ENCODE measurements around the gene CREG2. TPM values are rescaled to one million over a fixed set of nuclear protein-coding genes. Genes with fewer than 3 reads are reported as not detected.

The CREG2 gene
- total RNA-seq, 1 experiment from 2014 or later = 12.3 TPM

- ChIA-PET CTCF (no interaction called here), POLR2A (ENCODE audit: unreplicated experiment) (no interaction called here)
- H3K79me2 ChIP-seq (ENCODE audit: low read depth) = no peaks in the 10 kb centered on the region
- TF ChIP-seq CTCF (conservative IDR thresholded peaks at IDR 0.05) = no peak
- TF ChIP-seq EZH2 (IDR thresholded peaks at IDR 0.05; ENCODE audit: low read depth) = no peak
- H3K27me3 ChIP-seq (ENCODE audit: insufficient read depth, low read depth) = no peaks in the 10 kb centered on the region
- peak overlapping the region; percentile 58; the same call in 1 of the 2 replicates for H3K4me2 ChIP-seq
- H4K20me1 ChIP-seq (ENCODE audit: insufficient read depth) = no peaks in the 10 kb centered on the region
- H3K4me3 ChIP-seq = no peak overlapping the region
- H3K4me1 ChIP-seq (replicated peaks; ENCODE audit: insufficient read depth) = peaks cover 37% of the 10 kb centered on the region
- no peak for DNase-seq
- BruUV-seq (replicated peaks) = no TSS peak
- no peak overlapping the region for H2AFZ ChIP-seq
- peaks cover 24% of the 10 kb centered on the region for H3F3A ChIP-seq (ENCODE audit: insufficient read depth, low read depth)
- intact Hi-C loops (cut with micrococcal nuclease; ENCODE audit: unreplicated experiment) = loop anchor here (10.0 kb wide), 1 partner anchor 283 kb away; the partner anchor contains the start of gene MAP4K4
- H3K36me3 ChIP-seq (ENCODE audit: low read depth) = no peaks in the 10 kb centered on the region
- H3K9me2 ChIP-seq (ENCODE audit: insufficient read depth) = no peaks in the 10 kb centered on the region
- H3K9me3 ChIP-seq (ENCODE audit: insufficient read depth, low read depth) = no peaks in the 10 kb centered on the region
- peak overlapping the region; percentile 62; the same call in 1 of the 2 replicates for H3K27ac ChIP-seq
Measured at GRCh38 chr2:101412092-101412694, 24.9 kb upstream of the CREG2 start.

GRCh38 chr2:101410746-101411145 is 23.4 kb upstream of the CREG2 start:
- DNase-seq = peak; percentile 82 to 99
- Histone ChIP-seq H3K27ac (peak overlapping the region; percentile 62), H3K27me3 (ENCODE audit: insufficient read depth, low read depth) (no peaks in the 10 kb centered on the region), H3K4me3 (no peak overlapping the region), H3K79me2 (ENCODE audit: low read depth) (no peaks in the 10 kb centered on the region), H3F3A (ENCODE audit: insufficient read depth, low read depth) (peaks cover 24% of the 10 kb centered on the region), H3K4me2 (peak overlapping the region; percentile 58), H2AFZ (no peak overlapping the region), H3K9me2 (ENCODE audit: insufficient read depth) (no peaks in the 10 kb centered on the region), H3K9me3 (ENCODE audit: insufficient read depth, low read depth) (no peaks in the 10 kb centered on the region), H4K20me1 (ENCODE audit: insufficient read depth) (no peaks in the 10 kb centered on the region), H3K4me1 (replicated peaks; ENCODE audit: insufficient read depth) (peaks cover 32% of the 10 kb centered on the region), H3K36me3 (ENCODE audit: low read depth) (no peaks in the 10 kb centered on the region)
- intact Hi-C loops (cut with micrococcal nuclease; ENCODE audit: unreplicated experiment) = loop anchor here (1.0 to 10.0 kb wide), 6 partner anchors 14 to 284 kb away; partner anchors contain the start of gene MAP4K4
- no TSS peak for BruUV-seq (replicated peaks)
- POLR2A ChIA-PET (ENCODE audit: unreplicated experiment) = interaction anchor here (0.6 to 1.1 kb wide), 9 partner anchors 11 to 726 kb away, joined by 3 to 11 read pairs (median 4); partner anchors contain the start of gene RNF149
- TF ChIP-seq CTCF (conservative IDR thresholded peaks at IDR 0.05) = no peak
- no peak for TF ChIP-seq EZH2 (IDR thresholded peaks at IDR 0.05; ENCODE audit: low read depth)
- CTCF ChIA-PET = interaction anchor here (0.5 to 0.7 kb wide), 4 partner anchors 24 to 415 kb away, joined by 3 to 4 read pairs (median 3); no protein-coding TSS in a partner anchor

GRCh38 chr2:101410114-101410513 is 22.8 kb upstream of the CREG2 start:
- H3K4me3 ChIP-seq = no peak overlapping the region
- POLR2A ChIA-PET (ENCODE audit: unreplicated experiment) = interaction anchor here (0.7 to 1.1 kb wide), 5 partner anchors 14 to 725 kb away, joined by 3 to 8 read pairs (median 5); partner anchors contain the start of gene RNF149
- no peak overlapping the region for H2AFZ ChIP-seq
- H3F3A ChIP-seq (ENCODE audit: insufficient read depth, low read depth) = peaks cover 24% of the 10 kb centered on the region
- CTCF ChIA-PET = interaction anchor here (0.6 kb wide), 1 partner anchor 23 kb away, joined by 3 read pairs; no protein-coding TSS in a partner anchor
- H3K36me3 ChIP-seq (ENCODE audit: low read depth) = no peaks in the 10 kb centered on the region
- DNase-seq = no peak
- H3K4me1 ChIP-seq (replicated peaks; ENCODE audit: insufficient read depth) = peaks cover 32% of the 10 kb centered on the region
- H3K4me2 ChIP-seq = peak overlapping the region; percentile 58
- H3K27me3 ChIP-seq (ENCODE audit: insufficient read depth, low read depth) = no peaks in the 10 kb centered on the region
- intact Hi-C loops (cut with micrococcal nuclease; ENCODE audit: unreplicated experiment) = loop anchor here (1.0 to 10.0 kb wide), 6 partner anchors 13 to 285 kb away; partner anchors contain the start of gene MAP4K4
- BruUV-seq (replicated peaks) = no TSS peak
- TF ChIP-seq EZH2 (IDR thresholded peaks at IDR 0.05; ENCODE audit: low read depth) (no peak), CTCF (conservative IDR thresholded peaks at IDR 0.05) (no peak)
- no peaks in the 10 kb centered on the region for H3K9me2 ChIP-seq (ENCODE audit: insufficient read depth)
- no peaks in the 10 kb centered on the region for H3K79me2 ChIP-seq (ENCODE audit: low read depth)
- H3K9me3 ChIP-seq (ENCODE audit: insufficient read depth, low read depth) = no peaks in the 10 kb centered on the region
- no peaks in the 10 kb centered on the region for H4K20me1 ChIP-seq (ENCODE audit: insufficient read depth)
- H3K27ac ChIP-seq = peak overlapping the region; percentile 62
